ENCODE data around the gene PTMS.

- TF ChIP-seq CTCF (IDR thresholded peaks at IDR 0.05; ENCODE audit: low read depth, low read length) (no peak), EZH2phosphoT487 (IDR thresholded peaks at IDR 0.05; ENCODE audit: low read depth) (no peak)
These were observed 20.2 kb upstream of the PTMS start for GRCh38 chr12:6745741-6746525.
